Body of pancreas (tissue), 4 donors: ENCODE results near the gene CLEC19A.

ENCODE experiments used
- POLR2A ChIP-seq, 3 donors: fragments of 450-650 bp; IDR thresholded peaks; one replicate each; pipeline ENCODE4 v1.6.1; 2016; ENCODE audit warnings: antibody characterized with exemption in 3 of 3, mild to moderate bottlenecking in 2 of 3
- TF ChIP-seq, protein P1 (sequence below), 7 experiments: fragments of 450-650 bp in 4 of 7; fragments of 200-600 bp in 3 of 7; sonication (generic) in 3 of 7; IDR thresholded peaks; one replicate each; pipeline ENCODE4 v1.5.1; 2016 to 2019; ENCODE audit warnings: antibody characterized with exemption in 7 of 7

DNA sequence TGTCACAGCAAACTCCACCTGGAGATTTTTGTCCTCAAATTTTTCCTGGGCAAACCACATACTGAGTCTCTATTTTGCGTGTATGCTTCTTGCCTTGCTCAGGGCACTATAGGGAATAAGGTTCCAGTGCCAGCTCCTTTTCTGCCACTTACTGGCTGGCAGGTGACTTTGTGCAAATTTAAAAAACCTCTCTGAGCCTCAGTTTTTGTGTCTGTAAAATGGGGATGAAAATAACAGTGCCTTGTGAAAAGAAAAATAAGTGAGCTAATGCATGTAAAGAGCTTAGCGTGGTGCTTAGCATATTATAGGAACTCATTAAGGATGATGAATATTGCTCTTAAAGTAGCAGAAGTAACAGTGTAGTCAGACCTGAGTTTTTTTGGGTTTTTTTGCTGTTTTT is 19.9 kb downstream of the CLEC19A start:
- TF ChIP-seq, protein P1, sequence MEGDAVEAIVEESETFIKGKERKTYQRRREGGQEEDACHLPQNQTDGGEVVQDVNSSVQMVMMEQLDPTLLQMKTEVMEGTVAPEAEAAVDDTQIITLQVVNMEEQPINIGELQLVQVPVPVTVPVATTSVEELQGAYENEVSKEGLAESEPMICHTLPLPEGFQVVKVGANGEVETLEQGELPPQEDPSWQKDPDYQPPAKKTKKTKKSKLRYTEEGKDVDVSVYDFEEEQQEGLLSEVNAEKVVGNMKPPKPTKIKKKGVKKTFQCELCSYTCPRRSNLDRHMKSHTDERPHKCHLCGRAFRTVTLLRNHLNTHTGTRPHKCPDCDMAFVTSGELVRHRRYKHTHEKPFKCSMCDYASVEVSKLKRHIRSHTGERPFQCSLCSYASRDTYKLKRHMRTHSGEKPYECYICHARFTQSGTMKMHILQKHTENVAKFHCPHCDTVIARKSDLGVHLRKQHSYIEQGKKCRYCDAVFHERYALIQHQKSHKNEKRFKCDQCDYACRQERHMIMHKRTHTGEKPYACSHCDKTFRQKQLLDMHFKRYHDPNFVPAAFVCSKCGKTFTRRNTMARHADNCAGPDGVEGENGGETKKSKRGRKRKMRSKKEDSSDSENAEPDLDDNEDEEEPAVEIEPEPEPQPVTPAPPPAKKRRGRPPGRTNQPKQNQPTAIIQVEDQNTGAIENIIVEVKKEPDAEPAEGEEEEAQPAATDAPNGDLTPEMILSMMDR (IDR thresholded peaks at IDR 0.05) = no peak
- no peak for TF ChIP-seq POLR2A (IDR thresholded peaks at IDR 0.05)
